Measurements from ENCODE around the gene MAGEL2.

- TF ChIP-seq FOXA1 (IDR thresholded peaks at IDR 0.05) = no peak
- no peak for TF ChIP-seq FOXM1 (IDR thresholded peaks at IDR 0.05; ENCODE audit: borderline replicate concordance)
- no peak for TF ChIP-seq ARNT (IDR thresholded peaks at IDR 0.05)
- no peak for TF ChIP-seq ELF4 (IDR thresholded peaks at IDR 0.05)
- no peak for TF ChIP-seq HDGF (IDR thresholded peaks at IDR 0.05; ENCODE audit: borderline replicate concordance)
- TF ChIP-seq SUZ12 (IDR thresholded peaks at IDR 0.05) = no peak
- no peak for TF ChIP-seq FOXK2 (IDR thresholded peaks at IDR 0.05)
- TF ChIP-seq ZNF384 (IDR thresholded peaks at IDR 0.05) = no peak
Observed at GRCh38 chr15:23602124-23602523, 45.5 kb downstream of the MAGEL2 start.
